VCaP (cell line): ENCODE results near the gene NR2E1.

Source experiments
- H3K27ac ChIP-seq: fragments of 450-650 bp; 2 replicates; pipeline ENCODE4 v1.5.1; 2017
- TF ChIP-seq, protein P1 (sequence below): fragments of 450-650 bp; conservative IDR thresholded peaks from 2 replicates; pipeline ENCODE4 v1.5.1; 2017; ENCODE audit warnings: mild to moderate bottlenecking, moderate library complexity

Gene NR2E1

DNA sequence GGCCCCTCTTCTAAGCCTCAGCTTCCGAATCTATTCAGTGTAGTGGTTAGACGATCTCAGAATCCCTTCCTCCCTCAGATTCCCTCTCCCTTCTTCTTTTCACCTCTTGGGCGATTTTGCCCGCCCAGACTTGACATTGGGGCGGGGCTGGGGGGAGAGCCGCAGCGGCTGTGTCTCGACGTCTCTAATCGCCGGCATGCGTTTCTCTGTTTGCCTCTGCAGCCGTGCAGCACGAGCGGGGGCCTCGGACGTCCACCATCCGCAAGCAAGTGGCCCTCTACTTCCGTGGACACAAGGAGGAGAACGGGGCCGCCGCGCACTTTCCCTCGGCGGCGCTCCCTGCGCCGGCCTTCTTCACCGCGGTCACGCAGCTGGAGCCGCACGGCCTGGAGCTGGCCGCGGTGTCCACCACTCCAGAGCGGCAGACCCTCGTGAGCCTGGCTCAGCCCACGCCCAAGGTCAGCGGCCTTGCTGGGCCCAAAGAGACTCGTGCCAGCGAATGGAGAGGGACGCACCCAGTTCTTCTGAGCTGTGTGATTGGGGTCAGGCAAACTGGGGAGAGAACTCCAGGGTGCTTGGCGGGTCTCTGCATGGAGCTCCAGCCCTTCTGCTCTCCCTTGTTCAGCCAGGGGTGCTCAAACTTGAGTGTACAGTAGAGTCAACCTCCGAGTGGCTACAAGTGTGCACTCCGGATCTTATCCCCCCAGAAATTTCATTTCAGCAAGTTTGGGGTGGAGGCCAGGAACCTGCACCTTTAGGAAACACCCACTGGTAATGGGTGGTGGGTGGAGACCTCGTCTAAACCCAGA is 10.7 kb downstream of the NR2E1 start:
- TF ChIP-seq, protein P1, sequence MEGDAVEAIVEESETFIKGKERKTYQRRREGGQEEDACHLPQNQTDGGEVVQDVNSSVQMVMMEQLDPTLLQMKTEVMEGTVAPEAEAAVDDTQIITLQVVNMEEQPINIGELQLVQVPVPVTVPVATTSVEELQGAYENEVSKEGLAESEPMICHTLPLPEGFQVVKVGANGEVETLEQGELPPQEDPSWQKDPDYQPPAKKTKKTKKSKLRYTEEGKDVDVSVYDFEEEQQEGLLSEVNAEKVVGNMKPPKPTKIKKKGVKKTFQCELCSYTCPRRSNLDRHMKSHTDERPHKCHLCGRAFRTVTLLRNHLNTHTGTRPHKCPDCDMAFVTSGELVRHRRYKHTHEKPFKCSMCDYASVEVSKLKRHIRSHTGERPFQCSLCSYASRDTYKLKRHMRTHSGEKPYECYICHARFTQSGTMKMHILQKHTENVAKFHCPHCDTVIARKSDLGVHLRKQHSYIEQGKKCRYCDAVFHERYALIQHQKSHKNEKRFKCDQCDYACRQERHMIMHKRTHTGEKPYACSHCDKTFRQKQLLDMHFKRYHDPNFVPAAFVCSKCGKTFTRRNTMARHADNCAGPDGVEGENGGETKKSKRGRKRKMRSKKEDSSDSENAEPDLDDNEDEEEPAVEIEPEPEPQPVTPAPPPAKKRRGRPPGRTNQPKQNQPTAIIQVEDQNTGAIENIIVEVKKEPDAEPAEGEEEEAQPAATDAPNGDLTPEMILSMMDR: no peak
- no peak overlapping the region for H3K27ac ChIP-seq

DNA sequence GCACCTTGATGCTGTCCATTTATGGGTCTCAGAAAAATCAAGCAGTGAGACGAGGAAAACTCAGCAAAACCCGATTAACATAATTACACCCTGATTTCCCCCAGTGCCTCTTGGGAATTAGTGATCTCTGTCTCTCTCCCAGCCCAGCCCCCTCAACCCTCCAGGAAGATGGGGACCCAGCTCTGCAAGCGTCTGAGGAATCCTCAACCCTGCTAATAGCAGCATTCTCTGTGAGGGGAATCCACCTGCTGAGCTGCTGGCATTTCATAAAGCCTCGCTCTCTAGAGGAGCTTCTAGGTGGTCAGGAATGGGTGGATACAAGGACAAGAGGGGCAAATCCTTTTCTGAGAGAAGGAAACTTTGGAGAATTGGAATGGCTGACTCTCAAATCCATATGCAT is 13.9 kb downstream of the NR2E1 start:
- no peak overlapping the region for H3K27ac ChIP-seq
- TF ChIP-seq, protein P1: no peak

DNA sequence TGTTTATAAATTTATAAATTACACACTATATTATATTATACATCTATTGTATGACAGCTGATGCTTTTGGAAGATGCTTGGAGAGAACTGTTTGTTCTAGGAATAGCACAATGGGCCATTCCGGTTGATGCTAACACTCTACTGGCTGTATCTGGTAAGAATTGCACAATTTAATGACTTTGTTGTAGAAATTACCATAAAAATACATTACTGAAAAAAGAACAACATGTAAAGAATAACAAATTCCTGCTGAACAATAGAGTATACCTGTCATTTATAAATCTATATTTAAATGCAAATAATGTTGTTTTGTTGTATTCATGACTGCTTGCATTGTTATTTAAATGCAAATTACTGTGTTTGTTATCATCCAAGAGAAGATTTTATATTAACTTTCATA is 14.4 kb downstream of the NR2E1 start:
- no peak overlapping the region for H3K27ac ChIP-seq
- TF ChIP-seq, protein P1: no peak

DNA sequence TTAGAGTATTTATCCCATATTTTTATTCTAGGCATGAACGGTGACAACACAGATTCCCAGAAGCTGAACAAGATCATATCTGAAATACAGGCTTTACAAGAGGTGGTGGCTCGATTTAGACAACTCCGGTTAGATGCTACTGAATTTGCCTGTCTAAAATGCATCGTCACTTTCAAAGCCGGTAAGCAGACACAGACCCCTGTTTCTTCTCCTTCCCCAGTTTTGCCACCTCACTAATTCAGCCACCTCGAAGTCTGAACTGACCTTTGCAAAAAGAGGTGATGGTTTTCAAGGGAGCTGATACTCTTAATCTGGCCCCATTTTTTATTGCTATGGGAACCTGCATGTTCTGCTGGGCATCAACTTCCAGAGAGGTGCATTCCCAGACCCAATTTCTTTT is 15.0 kb downstream of the NR2E1 start:
- no peak overlapping the region for H3K27ac ChIP-seq
- TF ChIP-seq, protein P1: no peak

DNA sequence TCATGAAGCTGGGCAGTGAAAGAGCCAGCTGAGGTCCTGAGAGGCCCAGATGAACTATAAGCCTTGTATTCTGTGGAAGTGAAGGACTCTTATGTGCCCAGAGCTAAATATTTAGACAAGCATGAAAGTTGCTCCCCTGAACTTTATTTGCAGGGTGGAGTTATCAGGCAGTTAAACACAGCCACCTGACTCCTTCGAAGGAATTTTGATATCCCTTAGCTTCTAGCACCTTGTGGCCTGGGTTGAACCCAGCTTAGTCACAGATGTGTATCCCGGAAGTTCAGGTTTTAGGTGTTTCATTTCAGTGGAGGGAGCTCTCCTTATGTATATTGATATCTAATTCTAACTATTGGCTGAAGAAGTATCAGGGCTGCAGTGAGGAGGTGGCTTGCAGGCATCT is 20.4 kb downstream of the NR2E1 start:
- H3K27ac ChIP-seq: no peak overlapping the region
- TF ChIP-seq, protein P1: no peak

GRCh38 chr6:108187519-108187918 is 21.7 kb downstream of the NR2E1 start:
- TF ChIP-seq, protein P1: no peak

GRCh38 chr6:108193131-108193530 is 27.3 kb downstream of the NR2E1 start:
- H3K27ac ChIP-seq: no peak overlapping the region
- TF ChIP-seq, protein P1: no peak

More at GRCh38 chr6:108187519-108187918, 21.7 kb downstream of the NR2E1 start:
- no peak overlapping the region for H3K27ac ChIP-seq
